ENCODE measurements around the gene LINGO3.

DNA sequence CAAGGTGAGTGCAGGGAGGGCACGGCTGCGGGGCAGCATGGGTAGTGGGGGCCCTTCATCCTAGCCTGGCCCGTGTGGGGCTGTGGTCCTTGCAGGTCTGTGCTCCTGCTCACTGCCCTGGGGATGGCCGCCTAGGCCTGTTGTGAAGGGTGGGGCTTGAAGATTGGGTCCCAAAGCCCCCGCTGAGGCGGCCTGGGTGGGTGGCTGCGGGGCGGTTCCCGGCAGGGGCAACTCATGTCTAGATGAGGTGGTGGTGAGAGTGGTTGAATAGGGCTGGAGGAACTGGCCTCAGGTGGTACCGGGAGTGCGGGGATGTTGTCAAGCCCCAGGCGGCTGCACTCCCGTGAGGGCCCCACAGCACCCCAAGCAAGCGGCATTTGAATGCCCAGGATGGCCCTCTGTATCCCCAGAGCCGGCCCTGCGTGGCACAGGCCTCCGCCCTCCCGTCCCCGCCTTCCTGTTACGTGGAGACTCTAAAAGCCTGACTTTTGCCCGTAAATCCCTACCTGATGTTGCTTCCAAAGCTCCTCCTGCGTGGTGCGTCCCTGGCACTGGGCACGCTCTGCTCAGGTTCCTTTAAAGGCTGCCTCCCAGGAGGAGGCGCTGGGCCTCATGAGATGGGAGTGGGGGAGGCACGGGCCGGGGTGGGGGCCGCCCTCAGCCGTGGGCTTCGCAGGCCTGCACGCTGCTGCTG lies 35.5 kb upstream of the LINGO3 start:
- TF ChIP-seq CTCF (IDR thresholded peaks at IDR 0.05) (no peak), POLR2A (IDR thresholded peaks at IDR 0.05) (no peak)
